Heart left ventricle (tissue), 13 donors: ENCODE results near the gene EID2B.

Experiments
- POLR2A ChIP-seq, 2 donors: fragments of 450-650 bp; IDR thresholded peaks; one replicate each; pipeline ENCODE4 v1.6.1; 2017; ENCODE audit warnings: antibody characterized with exemption in 2 of 2, mild to moderate bottlenecking in 2 of 2, moderate library complexity in 2 of 2
- TF ChIP-seq, protein P1 (sequence below), 12 donors: fragments of 200-600 bp; sonication (generic) in 4 of 12; IDR thresholded peaks; one replicate each; pipeline versions ENCODE4 v1.5.0 to v1.8.0; 2018 to 2022; ENCODE audit warnings: antibody characterized with exemption in 12 of 12, mild to moderate bottlenecking in 5 of 12
- donor health status: ischemic (EF 13 %, LVEDD 7.1; RV severe dilation, severe dysfunction).
- donor health status: DM: no; HTN: yes; CAD: no.
- donor health status: DM: no; HTN: no; CAD: no.
- donor health status: ischemic (EF 25% LVEDD 6.9; RV normal size, moderate dysfunction).
- donor health status: ischemic (EF 25% LVEDD 5.7; RV mildly dilated, moderate dysfunction).
- donor health status: ischemic (EF 35%, LVEDD 5.7; RV mildly dilated, moderate dysfunction).
- donor health status: nonischemic (EF 11% LVEDD 7.7; RV severe dilation, severe dysfunction).
- donor health status: DM: yes; HTN: yes; CAD: no.
- donor health status: PGD.
- donor health status: ischemic (EF 29% LVEDD 5.4; RV normal size, mild dysfunction).
- donor health status: nonischemic (EF 23%, LVEDD 6.1; RV moderate dilation, normal function).

DNA sequence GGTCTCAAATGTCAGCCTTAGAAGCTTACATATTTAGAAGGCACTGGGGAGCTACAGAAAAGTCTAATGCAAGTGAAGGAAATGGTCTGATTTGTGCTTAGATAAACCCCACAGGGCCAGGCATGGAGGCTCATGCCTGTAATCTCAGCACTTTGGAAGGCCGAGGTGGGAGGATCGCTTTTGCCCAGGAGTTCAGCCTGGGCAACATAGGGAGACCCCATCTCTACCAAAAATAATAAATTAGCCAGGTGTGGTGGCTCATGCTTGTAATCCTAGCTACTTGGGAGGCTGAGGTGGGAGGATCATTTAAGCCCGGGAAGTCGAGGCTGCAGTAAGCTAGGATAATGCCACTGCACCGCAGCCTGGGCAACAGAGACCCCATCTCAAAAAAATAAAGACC, 36.6 kb downstream of the EID2B start:
- TF ChIP-seq, protein P1, sequence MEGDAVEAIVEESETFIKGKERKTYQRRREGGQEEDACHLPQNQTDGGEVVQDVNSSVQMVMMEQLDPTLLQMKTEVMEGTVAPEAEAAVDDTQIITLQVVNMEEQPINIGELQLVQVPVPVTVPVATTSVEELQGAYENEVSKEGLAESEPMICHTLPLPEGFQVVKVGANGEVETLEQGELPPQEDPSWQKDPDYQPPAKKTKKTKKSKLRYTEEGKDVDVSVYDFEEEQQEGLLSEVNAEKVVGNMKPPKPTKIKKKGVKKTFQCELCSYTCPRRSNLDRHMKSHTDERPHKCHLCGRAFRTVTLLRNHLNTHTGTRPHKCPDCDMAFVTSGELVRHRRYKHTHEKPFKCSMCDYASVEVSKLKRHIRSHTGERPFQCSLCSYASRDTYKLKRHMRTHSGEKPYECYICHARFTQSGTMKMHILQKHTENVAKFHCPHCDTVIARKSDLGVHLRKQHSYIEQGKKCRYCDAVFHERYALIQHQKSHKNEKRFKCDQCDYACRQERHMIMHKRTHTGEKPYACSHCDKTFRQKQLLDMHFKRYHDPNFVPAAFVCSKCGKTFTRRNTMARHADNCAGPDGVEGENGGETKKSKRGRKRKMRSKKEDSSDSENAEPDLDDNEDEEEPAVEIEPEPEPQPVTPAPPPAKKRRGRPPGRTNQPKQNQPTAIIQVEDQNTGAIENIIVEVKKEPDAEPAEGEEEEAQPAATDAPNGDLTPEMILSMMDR (IDR thresholded peaks at IDR 0.05), result no peak
- no peak for TF ChIP-seq POLR2A (IDR thresholded peaks at IDR 0.05)
